ENCODE measurements around the gene SH2B3. TPM values are rescaled to one million over a fixed set of nuclear protein-coding genes. Genes with fewer than 3 reads are reported as not detected.

Gene SH2B3
- polyA plus RNA-seq, 1 donor from 2014 or later: 3.0 TPM

- Histone ChIP-seq H3K9ac (ENCODE audit: low read length) (no peak overlapping the region), H3K4me2 (ENCODE audit: low read length) (no peak overlapping the region), H3K4me3 (ENCODE audit: low read length) (no peak overlapping the region), H3K27me3 (ENCODE audit: insufficient read depth, low read depth, low read length) (peaks cover 8% of the 10 kb centered on the region), H3K27ac (ENCODE audit: low read length) (no peak overlapping the region), H2AFZ (ENCODE audit: low read depth, low read length) (no peak overlapping the region), H3F3A (ENCODE audit: insufficient read depth, low read length, poor library complexity, severe bottlenecking) (no peaks in the 10 kb centered on the region), H4K20me1 (ENCODE audit: insufficient read depth) (no peaks in the 10 kb centered on the region), H3K36me3 (ENCODE audit: insufficient read depth, low read length) (no peaks in the 10 kb centered on the region), H3K9me2 (ENCODE audit: insufficient read depth, low read length) (no peaks in the 10 kb centered on the region), H3K79me2 (replicated peaks; ENCODE audit: insufficient read depth, low read length) (no peaks in the 10 kb centered on the region), H3K9me3 (ENCODE audit: low read length) (no peaks in the 10 kb centered on the region)
- no peak for TF ChIP-seq POLR2AphosphoS5 (IDR thresholded peaks at IDR 0.05)
- TF ChIP-seq TAF1 (IDR thresholded peaks at IDR 0.05; ENCODE audit: low read depth): no peak
- no peak for TF ChIP-seq EP300 (conservative IDR thresholded peaks at IDR 0.05; ENCODE audit: poor library complexity, severe bottlenecking)
- no peak for TF ChIP-seq RAD21 (conservative IDR thresholded peaks at IDR 0.05)
- no peak for TF ChIP-seq REST (IDR thresholded peaks at IDR 0.05; ENCODE audit: borderline replicate concordance)
- no peak for TF ChIP-seq MXI1 (conservative IDR thresholded peaks at IDR 0.05; ENCODE audit: poor library complexity, severe bottlenecking)
- TF ChIP-seq CTCF (IDR thresholded peaks at IDR 0.05; ENCODE audit: poor library complexity, severe bottlenecking): no peak
- TF ChIP-seq SMC3 (conservative IDR thresholded peaks at IDR 0.05; ENCODE audit: poor library complexity): no peak
- no peak for TF ChIP-seq EZH2 (IDR thresholded peaks at IDR 0.05; ENCODE audit: borderline replicate concordance, insufficient read depth, low read length, poor library complexity, severe bottlenecking)
Measured at GRCh38 chr12:111410431-111411184, 4.9 kb downstream of the SH2B3 start.

GRCh38 chr12:111411185-111411764, 5.6 kb downstream of the SH2B3 start:
- Histone ChIP-seq H4K20me1 (ENCODE audit: insufficient read depth) (no peaks in the 10 kb centered on the region), H3K27ac (ENCODE audit: low read length) (no peak overlapping the region), H3K36me3 (ENCODE audit: insufficient read depth, low read length) (no peaks in the 10 kb centered on the region), H3K4me2 (ENCODE audit: low read length) (no peak overlapping the region), H2AFZ (ENCODE audit: low read depth, low read length) (no peak overlapping the region), H3K79me2 (replicated peaks; ENCODE audit: insufficient read depth, low read length) (no peaks in the 10 kb centered on the region), H3K4me3 (ENCODE audit: low read length) (no peak overlapping the region), H3K9ac (ENCODE audit: low read length) (no peak overlapping the region), H3F3A (ENCODE audit: insufficient read depth, low read length, poor library complexity, severe bottlenecking) (no peaks in the 10 kb centered on the region), H3K9me2 (ENCODE audit: insufficient read depth, low read length) (no peaks in the 10 kb centered on the region), H3K9me3 (ENCODE audit: low read length) (no peaks in the 10 kb centered on the region), H3K27me3 (ENCODE audit: insufficient read depth, low read depth, low read length) (peaks cover 8% of the 10 kb centered on the region)
- no peak for TF ChIP-seq MXI1 (conservative IDR thresholded peaks at IDR 0.05; ENCODE audit: poor library complexity, severe bottlenecking)
- no peak for TF ChIP-seq REST (IDR thresholded peaks at IDR 0.05; ENCODE audit: borderline replicate concordance)
- no peak for TF ChIP-seq EZH2 (IDR thresholded peaks at IDR 0.05; ENCODE audit: borderline replicate concordance, insufficient read depth, low read length, poor library complexity, severe bottlenecking)
- TF ChIP-seq EP300 (conservative IDR thresholded peaks at IDR 0.05; ENCODE audit: poor library complexity, severe bottlenecking): no peak

All from neural cell (in vitro differentiated cells).